H9 (cell line): ENCODE measurements around the gene KIF26A. TPM values are rescaled to one million over a fixed set of nuclear protein-coding genes. Genes with fewer than 3 reads are reported as not detected.

ENCODE experiments used
- DNase-seq: peaks from one replicate; pipeline ENCODE4 v3.0.0-alpha.2; 2017
- H2AFZ ChIP-seq: one replicate; pipeline ENCODE4 v1.6.1; 2013; ENCODE audit warnings: mild to moderate bottlenecking, low read length, control low read depth, moderate library complexity
- H2AK5ac ChIP-seq: 2 replicates; pipeline ENCODE4 v1.6.1; 2013; ENCODE audit warnings: low read length, control low read depth, mixed read lengths; ENCODE audit not compliant: insufficient read length
- H2BK120ac ChIP-seq: one replicate; pipeline ENCODE4 v1.6.1; 2013; ENCODE audit warnings: low read depth, mild to moderate bottlenecking, low read length, control low read depth, inconsistent platforms; ENCODE audit not compliant: poor library complexity, severe bottlenecking
- H2BK12ac ChIP-seq: 2 replicates; pipeline ENCODE4 v1.6.1; 2013; ENCODE audit warnings: low read length, control low read depth, mixed read lengths, low read depth; ENCODE audit not compliant: insufficient read length
- H2BK15ac ChIP-seq: 2 replicates; pipeline ENCODE4 v1.6.1; 2013; ENCODE audit warnings: low read depth, low read length, control low read depth
- H2BK20ac ChIP-seq: one replicate; pipeline ENCODE4 v1.6.1; 2013; ENCODE audit warnings: low read depth, mild to moderate bottlenecking, low read length, control low read depth, inconsistent platforms; ENCODE audit not compliant: poor library complexity, severe bottlenecking
- H2BK5ac ChIP-seq: 2 replicates; pipeline ENCODE4 v1.6.1; 2013; ENCODE audit warnings: low read length, control low read depth, mixed read lengths; ENCODE audit not compliant: insufficient read length
- H3K14ac ChIP-seq: 2 replicates; pipeline ENCODE4 v1.6.1; 2013; ENCODE audit warnings: low read length, control low read depth; ENCODE audit not compliant: insufficient read depth
- H3K18ac ChIP-seq: 2 replicates; pipeline ENCODE4 v1.6.1; 2013; ENCODE audit warnings: low read depth, mild to moderate bottlenecking, mixed read lengths, low read length, control low read depth; ENCODE audit not compliant: insufficient read length
- H3K23ac ChIP-seq: 2 replicates; pipeline ENCODE4 v1.6.1; 2013; ENCODE audit warnings: low read length, control low read depth, mixed read lengths, low read depth; ENCODE audit not compliant: insufficient read length
- H3K23me2 ChIP-seq: 2 replicates; pipeline ENCODE4 v1.6.1; 2013; ENCODE audit warnings: low read depth, mild to moderate bottlenecking, mixed read lengths, low read length, control low read depth; ENCODE audit not compliant: insufficient read length, poor library complexity, severe bottlenecking
- H3K27ac ChIP-seq: 2 replicates; pipeline ENCODE4 v1.5.1; 2013; ENCODE audit warnings: low read length, control low read depth, mixed read lengths, low read depth; ENCODE audit not compliant: insufficient read length
- H3K27me3 ChIP-seq: 2 replicates; pipeline ENCODE4 v1.6.1; 2013; ENCODE audit warnings: low read length, control low read depth, inconsistent platforms; ENCODE audit not compliant: insufficient read depth
- H3K4ac ChIP-seq: 2 replicates; pipeline ENCODE4 v1.6.1; 2013; ENCODE audit warnings: low read depth, mild to moderate bottlenecking, control low read depth, inconsistent platforms, low read length, moderate library complexity
- H3K4me1 ChIP-seq: 2 replicates; pipeline ENCODE4 v1.6.1; 2013; ENCODE audit warnings: low read length, control low read depth, inconsistent platforms; ENCODE audit not compliant: insufficient read depth
- H3K4me2 ChIP-seq: 2 replicates; pipeline ENCODE4 v1.6.1; 2013; ENCODE audit warnings: low read length, control low read depth, mixed read lengths; ENCODE audit not compliant: insufficient read length, insufficient read depth
- H3K56ac ChIP-seq: 2 replicates; pipeline ENCODE4 v1.6.1; 2013; ENCODE audit warnings: low read depth, mild to moderate bottlenecking, mixed read lengths, low read length, control low read depth; ENCODE audit not compliant: insufficient read length
- H3K79me1 ChIP-seq: 2 replicates; pipeline ENCODE4 v1.6.1; 2013; ENCODE audit warnings: low read depth, mild to moderate bottlenecking, moderate library complexity, low read length, control low read depth, inconsistent platforms; ENCODE audit not compliant: insufficient read depth, poor library complexity, severe bottlenecking
- H3K79me2 ChIP-seq: 2 replicates; pipeline ENCODE4 v1.6.1; 2013; ENCODE audit warnings: low read length, control low read depth, inconsistent platforms; ENCODE audit not compliant: insufficient read depth
- H3K9ac ChIP-seq: 2 replicates; pipeline ENCODE4 v1.6.1; 2013; ENCODE audit warnings: low read length, control low read depth, mixed read lengths; ENCODE audit not compliant: insufficient read length; ENCODE audit errors: extremely low read depth
- H3K9me3 ChIP-seq: one replicate; pipeline ENCODE4 v1.6.1; 2013; ENCODE audit warnings: low read depth, low read length, inconsistent platforms; ENCODE audit not compliant: control insufficient read depth
- H3T11ph ChIP-seq: one replicate; pipeline ENCODE4 v1.6.1; 2013; ENCODE audit warnings: mild to moderate bottlenecking, low read length, control low read depth, inconsistent platforms
- H4K20me1 ChIP-seq: one replicate; pipeline ENCODE4 v1.6.1; 2013; ENCODE audit not compliant: control insufficient read depth, insufficient read length, insufficient read depth
- H4K5ac ChIP-seq: 2 replicates; pipeline ENCODE4 v1.6.1; 2013; ENCODE audit warnings: low read depth, mild to moderate bottlenecking, mixed read lengths, low read length, control low read depth; ENCODE audit not compliant: insufficient read length
- H4K8ac ChIP-seq: replicated peaks from 2 replicates; pipeline ENCODE4 v1.6.1; 2013; ENCODE audit warnings: low read length, control low read depth, mixed read lengths, low read depth; ENCODE audit not compliant: insufficient read length
- H4K91ac ChIP-seq: 2 replicates; pipeline ENCODE4 v1.6.1; 2013; ENCODE audit warnings: low read depth, mild to moderate bottlenecking, moderate library complexity, mixed read lengths, low read length, control low read depth; ENCODE audit not compliant: insufficient read length
- H3K27ac Mint-ChIP-seq, 3 experiments: 2 replicates in 2 of 3; 3 replicates in 1 of 3; pipeline ENCODE4 v1.8.0; 2020 to 2021; ENCODE audit warnings: mixed read lengths in 3 of 3, mild to moderate bottlenecking in 1 of 3, moderate library complexity in 1 of 3
- H3K27me3 Mint-ChIP-seq: 2 replicates; pipeline ENCODE4 v1.8.0; 2021; ENCODE audit warnings: low read depth, mild to moderate bottlenecking, moderate library complexity, mixed read lengths
- H3K36me3 Mint-ChIP-seq, 3 experiments: 2 replicates in 2 of 3; 3 replicates in 1 of 3; pipeline ENCODE4 v1.8.0; 2020 to 2021; ENCODE audit warnings: low read depth in 3 of 3, mixed read lengths in 3 of 3; ENCODE audit not compliant: insufficient read depth in 1 of 3
- H3K4me1 Mint-ChIP-seq, 2 experiments: 2 replicates each; pipeline ENCODE4 v1.8.0; 2020; ENCODE audit warnings: mixed read lengths in 2 of 2
- H3K4me3 Mint-ChIP-seq, 2 experiments: 2 replicates in 1 of 2; 3 replicates in 1 of 2; pipeline ENCODE4 v1.8.0; 2020 to 2021; ENCODE audit warnings: mild to moderate bottlenecking in 2 of 2, mixed read lengths in 2 of 2, moderate library complexity in 1 of 2
- H3K9me3 Mint-ChIP-seq, 2 experiments: 2 replicates in 1 of 2; 3 replicates in 1 of 2; pipeline ENCODE4 v1.8.0; 2020; ENCODE audit warnings: mild to moderate bottlenecking in 2 of 2, mixed read lengths in 2 of 2, moderate library complexity in 1 of 2
- WGBS: extraction: QIAGEN DNeasy Blood & Tissue Kit; methylation state at CpG from one replicate; pipeline ENCODE4 v1.1.7; 2013; ENCODE audit warnings: missing lambda C conversion rate, low lambda C conversion rate, mixed read lengths; ENCODE audit not compliant: insufficient read length; ENCODE audit errors: extremely low coverage; 5-methylcytosine and 5-hydroxymethylcytosine counted together
- total RNA-seq: library from RNA; stranded (reverse); gene quantifications from 2 replicates; pipeline ENCODE4 v1.2.1, GENCODE V29; 2021
- TF ChIP-seq, protein P1 (sequence below): fragments of 200-600 bp; sonication (generic); conservative IDR thresholded peaks from 3 replicates; pipeline ENCODE4 v1.8.0; 2021; ENCODE audit warnings: antibody characterized with exemption, mild to moderate bottlenecking

Gene KIF26A
- total RNA-seq, 1 experiment from 2014 or later, result 44.2 TPM

DNA sequence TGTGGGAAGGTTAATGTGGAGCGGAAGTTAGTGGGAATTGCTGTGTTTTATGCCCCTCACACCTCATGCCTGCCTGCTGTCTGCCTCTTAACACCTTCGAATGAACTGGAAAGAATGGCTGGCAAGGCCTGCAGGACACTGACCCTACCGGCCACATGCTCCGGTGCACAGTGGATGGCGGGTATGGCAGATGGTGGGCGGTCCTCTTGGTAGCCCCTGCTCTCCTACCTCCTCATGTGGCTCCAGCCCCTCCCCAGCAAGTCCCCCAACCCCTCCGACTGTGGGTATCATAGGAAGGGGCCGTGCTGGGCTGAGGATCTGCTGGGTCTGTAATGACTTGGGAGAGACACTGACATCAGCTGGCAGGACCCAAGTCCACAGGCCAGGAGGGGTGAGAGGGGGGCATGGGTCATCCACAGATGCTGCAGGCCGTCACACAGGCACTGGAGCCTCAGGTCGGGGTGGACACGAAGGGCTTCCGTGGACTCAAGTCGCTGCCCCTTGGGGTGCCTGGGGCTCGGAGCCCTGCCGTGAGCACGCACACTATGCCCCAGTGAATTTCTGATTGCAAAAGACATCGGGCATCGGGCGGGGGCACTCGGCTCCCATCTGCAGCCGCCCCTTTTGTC is 77.4 kb downstream of the KIF26A start:
- H3K79me2 ChIP-seq, result no peaks in the 10 kb centered on the region
- no peak overlapping the region for H3K4me3 Mint-ChIP-seq
- H3K4ac ChIP-seq, result no peak overlapping the region
- no peaks in the 10 kb centered on the region for H3K9me3 ChIP-seq
- no peaks in the 10 kb centered on the region for H3K36me3 Mint-ChIP-seq
- H2BK5ac ChIP-seq, result no peak overlapping the region
- H3K79me1 ChIP-seq, result no peaks in the 10 kb centered on the region
- no peak overlapping the region for H4K91ac ChIP-seq
- H3K4me2 ChIP-seq, result no peak overlapping the region
- H4K8ac ChIP-seq, result no peak overlapping the region
- no peak overlapping the region for H3K56ac ChIP-seq
- H2AK5ac ChIP-seq, result no peak overlapping the region
- no peaks in the 10 kb centered on the region for H4K20me1 ChIP-seq
- H3K14ac ChIP-seq, result no peak overlapping the region
- no peak overlapping the region for H2BK20ac ChIP-seq
- TF ChIP-seq, protein P1, sequence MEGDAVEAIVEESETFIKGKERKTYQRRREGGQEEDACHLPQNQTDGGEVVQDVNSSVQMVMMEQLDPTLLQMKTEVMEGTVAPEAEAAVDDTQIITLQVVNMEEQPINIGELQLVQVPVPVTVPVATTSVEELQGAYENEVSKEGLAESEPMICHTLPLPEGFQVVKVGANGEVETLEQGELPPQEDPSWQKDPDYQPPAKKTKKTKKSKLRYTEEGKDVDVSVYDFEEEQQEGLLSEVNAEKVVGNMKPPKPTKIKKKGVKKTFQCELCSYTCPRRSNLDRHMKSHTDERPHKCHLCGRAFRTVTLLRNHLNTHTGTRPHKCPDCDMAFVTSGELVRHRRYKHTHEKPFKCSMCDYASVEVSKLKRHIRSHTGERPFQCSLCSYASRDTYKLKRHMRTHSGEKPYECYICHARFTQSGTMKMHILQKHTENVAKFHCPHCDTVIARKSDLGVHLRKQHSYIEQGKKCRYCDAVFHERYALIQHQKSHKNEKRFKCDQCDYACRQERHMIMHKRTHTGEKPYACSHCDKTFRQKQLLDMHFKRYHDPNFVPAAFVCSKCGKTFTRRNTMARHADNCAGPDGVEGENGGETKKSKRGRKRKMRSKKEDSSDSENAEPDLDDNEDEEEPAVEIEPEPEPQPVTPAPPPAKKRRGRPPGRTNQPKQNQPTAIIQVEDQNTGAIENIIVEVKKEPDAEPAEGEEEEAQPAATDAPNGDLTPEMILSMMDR, result no peak
- peaks cover 2% of the 10 kb centered on the region for H3K27me3 Mint-ChIP-seq
- peaks cover 7 to 21% of the 10 kb centered on the region in 2 experiments for H3K4me1 Mint-ChIP-seq
- no peaks in the 10 kb centered on the region for H3K4me1 ChIP-seq
- H4K5ac ChIP-seq, result no peak overlapping the region
- no peak overlapping the region for H3K18ac ChIP-seq
- no peak overlapping the region for H3K23ac ChIP-seq
- H3K27ac Mint-ChIP-seq, result no peak overlapping the region
- H2BK120ac ChIP-seq, result no peak overlapping the region
- H3K27ac ChIP-seq, result no peak overlapping the region
- no peak overlapping the region for H2BK15ac ChIP-seq
- no peaks in the 10 kb centered on the region; a peak in 1 of 5 replicates for H3K9me3 Mint-ChIP-seq
- no peak overlapping the region for H2BK12ac ChIP-seq
- H2AFZ ChIP-seq, result no peak overlapping the region
- H3K27me3 ChIP-seq, result no peaks in the 10 kb centered on the region
- no CpG with 5 or more reads among the region's 21 CpGs for WGBS
- H3K23me2 ChIP-seq, result no peaks in the 10 kb centered on the region
- H3K9ac ChIP-seq, result no peak overlapping the region
- DNase-seq, result no peak
- H3T11ph ChIP-seq, result no peak overlapping the region
